Thoracic aorta endothelial cell (primary cell): Measurements from ENCODE around the gene SH2D3A. TPM values are rescaled to one million over a fixed set of nuclear protein-coding genes. Genes with fewer than 3 reads are reported as not detected.

Experiments
- total RNA-seq: library from RNA; depleted of rRNA; stranded (reverse); fragments of >200 nt; gene quantifications from 2 replicates; pipeline ENCODE4 v1.2.3, GENCODE V29; 2012

SH2D3A gene
- total RNA-seq: 0.07 TPM in 1 of 2 replicates, not detected in the other

DNA sequence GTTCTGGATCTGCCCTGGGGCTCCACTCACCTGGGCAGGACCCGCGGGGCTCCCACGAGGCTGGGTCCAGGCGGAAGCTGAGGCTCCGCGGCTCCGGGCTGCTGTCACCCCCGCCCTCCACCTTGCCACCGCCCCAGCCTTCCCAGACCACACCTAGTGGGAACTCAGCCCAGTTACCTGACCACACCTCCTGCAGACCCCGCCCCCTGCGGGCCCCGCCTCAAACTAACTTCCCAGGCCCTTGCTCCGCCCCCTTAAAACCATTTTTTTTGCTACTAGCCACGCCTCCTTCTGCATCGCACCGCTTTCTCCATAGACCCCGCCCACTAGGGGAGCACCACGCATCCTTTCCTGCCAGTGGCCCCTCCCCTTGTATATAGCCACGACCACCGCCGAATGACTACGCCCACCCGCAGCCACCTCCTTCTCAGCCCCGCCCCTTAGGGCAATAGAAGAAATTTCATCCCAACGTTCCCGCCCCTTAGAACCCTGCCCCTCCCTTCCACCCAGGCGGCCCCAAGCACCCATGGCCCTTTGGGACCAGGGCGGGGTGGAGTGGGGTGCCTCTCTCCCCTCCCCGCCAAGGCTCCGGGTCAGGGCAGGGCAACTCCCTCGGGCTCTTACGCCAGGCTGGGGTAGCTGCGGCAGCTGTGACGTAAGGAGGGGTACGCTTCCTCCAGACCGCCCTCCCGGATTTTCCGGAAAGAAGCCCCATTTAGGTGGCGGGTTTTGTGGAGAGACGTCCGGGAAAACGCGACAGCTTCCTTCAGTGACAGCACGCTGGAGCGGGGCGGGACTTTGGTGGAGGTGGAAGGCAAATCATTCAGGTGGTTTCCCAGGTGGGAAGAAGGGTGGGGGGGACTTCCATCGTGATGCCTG is at the start of gene SH2D3A:
SH2D3A (minus strand) TSS at position 79 of the 879 bp plus-strand sequence. CDS start 3,687 bp downstream, outside the sequence.

GRCh38 chr19:6772028-6772865 is 5.0 kb upstream of the SH2D3A start, which contains the start of gene VAV1:
VAV1 (plus strand) TSS chr19:6772708; CDS start chr19:6772808, 100 bp downstream.

DNA sequence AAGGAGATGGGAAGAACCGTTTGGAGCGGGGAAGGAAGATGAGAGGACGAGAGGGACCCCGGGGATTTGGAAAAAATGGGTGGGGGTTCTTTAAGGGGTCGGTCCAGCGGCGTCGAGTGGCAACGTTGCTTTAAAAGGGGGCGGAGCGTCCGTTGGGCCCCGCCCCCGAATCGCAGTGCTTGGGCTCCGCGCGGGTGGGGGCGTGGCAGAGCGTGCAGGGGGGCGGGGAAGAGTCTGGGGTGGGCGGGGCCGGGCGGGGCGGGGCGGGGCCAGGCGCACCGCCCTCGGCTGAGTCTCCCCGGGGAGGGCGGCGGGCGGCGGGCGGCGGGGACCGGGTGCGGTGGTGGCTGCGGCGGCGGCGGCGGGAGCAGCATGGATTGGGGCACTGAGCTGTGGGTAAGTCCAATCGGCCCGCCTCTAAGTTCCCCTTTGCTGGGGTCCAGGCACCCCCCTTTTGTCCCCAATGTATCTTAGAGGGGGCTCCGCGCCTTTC is 27.8 kb downstream of the SH2D3A start, which contains the start of gene TRIP10:
TRIP10 (plus strand) TSS at position 291 of the 493 bp plus-strand sequence; CDS start at position 373, 82 bp downstream.

DNA sequence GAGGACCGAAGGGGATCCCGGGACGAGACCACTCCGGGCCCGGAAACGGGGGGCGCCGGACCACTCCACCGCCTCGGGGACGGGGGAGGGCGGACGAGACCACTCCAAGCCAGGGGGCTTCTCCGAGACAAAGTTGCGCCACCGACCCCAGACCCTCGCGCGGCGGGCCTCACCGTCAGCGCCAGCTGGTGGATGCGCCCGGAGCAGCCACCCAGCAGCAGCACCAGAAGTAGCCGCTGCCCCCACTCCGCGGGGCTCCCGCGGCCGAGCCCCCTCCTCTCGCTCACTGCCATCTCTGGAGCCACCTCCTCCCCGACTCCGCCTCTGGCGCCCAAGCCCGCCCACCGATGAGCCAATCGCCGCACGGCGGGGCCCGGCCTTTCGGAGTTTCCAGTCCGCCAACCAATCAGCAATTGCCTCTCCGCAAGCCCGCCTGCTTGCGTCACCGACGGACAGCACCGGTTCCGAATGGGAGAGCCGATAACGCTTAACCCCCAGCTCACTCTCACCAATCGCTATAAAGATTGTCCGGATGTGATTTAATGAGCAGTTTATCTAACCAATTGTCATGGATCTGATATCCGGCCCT is 29.9 kb downstream of the SH2D3A start, which contains the start of gene GPR108:
GPR108 (minus strand) TSS at position 297 of the 589 bp plus-strand sequence; CDS start at position 293, 4 bp downstream.

DNA sequence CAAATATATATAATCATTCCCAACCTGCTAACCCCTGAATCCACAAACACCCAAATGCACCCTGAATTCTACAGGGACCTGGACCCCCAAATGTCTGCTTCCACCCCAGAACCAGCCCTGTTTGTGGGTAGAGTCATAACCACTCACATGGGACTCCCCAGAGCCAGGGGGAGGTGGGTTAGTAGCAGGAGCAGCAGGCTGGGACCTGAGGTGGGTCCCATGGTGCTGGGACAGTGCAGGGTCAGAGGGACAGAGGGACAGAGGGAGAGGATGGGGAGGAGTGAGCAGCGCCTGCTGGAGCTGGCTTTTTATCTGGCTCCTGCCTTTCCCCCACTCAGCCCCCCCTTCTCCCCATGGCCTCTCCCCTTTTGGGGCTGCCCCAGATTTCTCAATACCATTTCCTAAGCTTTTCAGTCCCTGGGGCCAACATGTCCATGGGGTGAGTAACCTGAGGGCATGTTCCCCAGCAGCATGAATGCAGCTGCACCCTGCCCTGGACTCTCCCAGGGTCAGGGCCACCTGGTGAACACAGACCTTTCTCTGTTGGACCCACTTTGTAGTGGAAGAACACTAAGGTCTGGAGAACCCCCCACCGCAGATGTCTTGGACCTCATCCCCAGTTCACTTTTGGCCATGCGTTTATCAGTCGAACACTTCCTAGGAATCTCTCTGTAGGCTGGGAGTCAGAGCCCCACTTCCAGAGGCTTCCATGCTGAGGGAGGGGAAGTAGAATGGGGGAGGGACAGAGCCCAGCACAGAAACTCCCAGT is 46.7 kb downstream of the SH2D3A start, which contains the start of gene C3:
C3 (minus strand) TSS at position 282 of the 769 bp plus-strand sequence; CDS start at position 221, 61 bp downstream.

Other genes with a start within 250 kb of the SH2D3A start
- gene TNFSF9, start 236.4 kb downstream of the SH2D3A start, total RNA-seq: 0.40 and 0.79 TPM in 2 replicates
- gene CD70, start 176.3 kb downstream of the SH2D3A start, total RNA-seq: not detected in 2 replicates
- not detected in 2 replicates for gene TNFSF14, start 97.3 kb downstream of the SH2D3A start, total RNA-seq
- gene C3, start 46.8 kb downstream of the SH2D3A start, total RNA-seq: 0.14 and 0.27 TPM in 2 replicates
- 33.0 and 38.7 TPM in 2 replicates for gene GPR108, start 29.9 kb downstream of the SH2D3A start, total RNA-seq
- gene TRIP10, start 27.8 kb downstream of the SH2D3A start, total RNA-seq: 51.2 and 53.1 TPM in 2 replicates
- gene VAV1, start 5.3 kb upstream of the SH2D3A start, total RNA-seq: not detected in 2 replicates
- gene ADGRE1, start 120.1 kb upstream of the SH2D3A start, total RNA-seq: not detected in 2 replicates